Lower leg skin (tissue), 3 donors: ENCODE measurements around the gene C4orf50.

Experiments
- CTCF ChIP-seq, 3 donors: fragments of 450-650 bp; IDR thresholded peaks; one replicate each; pipeline ENCODE4 v1.5.1; 2016; ENCODE audit warnings: antibody characterized with exemption in 3 of 3, mild to moderate bottlenecking in 3 of 3, moderate library complexity in 2 of 3
- POLR2A ChIP-seq, 2 donors: fragments of 450-650 bp; IDR thresholded peaks; one replicate each; pipeline ENCODE4 v1.6.1; 2016 to 2017; ENCODE audit warnings: antibody characterized with exemption in 2 of 2, mild to moderate bottlenecking in 1 of 2, moderate library complexity in 1 of 2

- TF ChIP-seq CTCF (IDR thresholded peaks at IDR 0.05) (no peak), POLR2A (IDR thresholded peaks at IDR 0.05) (no peak)
These were observed 18.3 kb downstream of the C4orf50 start for GRCh38 chr4:5999830-6000365.
